Measurements from ENCODE around the gene PRDM15.

- no peak for TF ChIP-seq CTCF (conservative IDR thresholded peaks at IDR 0.05 in 1 of 2, IDR thresholded peaks at IDR 0.05 in 1 of 2; ENCODE audit: low read depth in 1 of 2, low read length in 2 of 2)
- TF ChIP-seq EZH2 (IDR thresholded peaks at IDR 0.05; ENCODE audit: low read length, missing control alignments): no peak
Measured at GRCh38 chr21:41852151-41852928, 26.8 kb downstream of the PRDM15 start.

Data from fibroblast of lung (primary cell).